Type B pancreatic cell (in vitro differentiated cells): ENCODE data around the gene CMTM4. TPM values are rescaled to one million over a fixed set of nuclear protein-coding genes. Genes with fewer than 3 reads are reported as not detected.

Source experiments
- DNase-seq: peaks from one replicate; pipeline ENCODE4 v3.0.0; 2021; ENCODE audit warnings: mixed read lengths; ENCODE audit not compliant: unreplicated experiment; ENCODE audit errors: extremely low spot score
- H3K27ac Mint-ChIP-seq: 2 replicates; pipeline ENCODE4 v1.8.0; 2021; ENCODE audit warnings: mild to moderate bottlenecking, mixed read lengths
- H3K27me3 Mint-ChIP-seq: 2 replicates; pipeline ENCODE4 v1.8.0; 2021; ENCODE audit warnings: mixed read lengths
- H3K36me3 Mint-ChIP-seq: 2 replicates; pipeline ENCODE4 v1.8.0; 2021; ENCODE audit warnings: mixed read lengths
- H3K4me1 Mint-ChIP-seq: one replicate; pipeline ENCODE4 v1.8.0; 2021; ENCODE audit warnings: mixed read lengths; ENCODE audit not compliant: unreplicated experiment
- H3K4me3 Mint-ChIP-seq: 2 replicates; pipeline ENCODE4 v1.8.0; 2021; ENCODE audit warnings: mild to moderate bottlenecking, mixed read lengths
- H3K9me3 Mint-ChIP-seq: 2 replicates; pipeline ENCODE4 v1.8.0; 2021; ENCODE audit warnings: mixed read lengths
- total RNA-seq: library from RNA; stranded (reverse); gene quantifications from 2 replicates; pipeline ENCODE4 v1.2.1, GENCODE V29; 2021; ENCODE audit warnings: low replicate concordance
- TF ChIP-seq, protein P1 (sequence below): fragments of 200-600 bp; sonication (generic); conservative IDR thresholded peaks from 2 replicates; pipeline ENCODE4 v1.5.0; 2021; ENCODE audit warnings: antibody characterized with exemption, mild to moderate bottlenecking

Gene CMTM4
- total RNA-seq, 1 donor from 2014 or later: 64.4 TPM

DNA sequence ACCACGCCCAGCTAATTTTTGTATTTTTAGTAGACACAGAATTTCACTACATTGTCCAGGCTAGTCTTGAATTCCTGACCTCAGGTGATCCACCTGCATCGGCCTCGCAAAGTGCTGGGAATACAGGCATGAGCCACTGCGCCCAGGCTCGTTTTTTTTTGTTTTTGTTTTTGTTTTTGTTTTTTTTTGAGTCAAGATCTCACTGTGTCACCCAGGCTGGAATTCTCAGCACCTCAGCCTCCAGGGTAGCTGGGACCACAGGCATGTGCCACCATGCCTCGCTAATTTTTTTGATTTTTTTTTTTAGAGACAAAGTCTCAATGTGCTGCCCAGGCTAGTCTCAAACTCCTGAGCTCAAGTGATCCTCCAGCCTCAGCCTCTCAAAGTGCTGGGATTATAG, 17.5 kb upstream of the CMTM4 start:
- peaks cover under 1% of the 10 kb centered on the region for H3K36me3 Mint-ChIP-seq
- H3K9me3 Mint-ChIP-seq: no peaks in the 10 kb centered on the region
- no peak overlapping the region for H3K27ac Mint-ChIP-seq
- TF ChIP-seq, protein P1, sequence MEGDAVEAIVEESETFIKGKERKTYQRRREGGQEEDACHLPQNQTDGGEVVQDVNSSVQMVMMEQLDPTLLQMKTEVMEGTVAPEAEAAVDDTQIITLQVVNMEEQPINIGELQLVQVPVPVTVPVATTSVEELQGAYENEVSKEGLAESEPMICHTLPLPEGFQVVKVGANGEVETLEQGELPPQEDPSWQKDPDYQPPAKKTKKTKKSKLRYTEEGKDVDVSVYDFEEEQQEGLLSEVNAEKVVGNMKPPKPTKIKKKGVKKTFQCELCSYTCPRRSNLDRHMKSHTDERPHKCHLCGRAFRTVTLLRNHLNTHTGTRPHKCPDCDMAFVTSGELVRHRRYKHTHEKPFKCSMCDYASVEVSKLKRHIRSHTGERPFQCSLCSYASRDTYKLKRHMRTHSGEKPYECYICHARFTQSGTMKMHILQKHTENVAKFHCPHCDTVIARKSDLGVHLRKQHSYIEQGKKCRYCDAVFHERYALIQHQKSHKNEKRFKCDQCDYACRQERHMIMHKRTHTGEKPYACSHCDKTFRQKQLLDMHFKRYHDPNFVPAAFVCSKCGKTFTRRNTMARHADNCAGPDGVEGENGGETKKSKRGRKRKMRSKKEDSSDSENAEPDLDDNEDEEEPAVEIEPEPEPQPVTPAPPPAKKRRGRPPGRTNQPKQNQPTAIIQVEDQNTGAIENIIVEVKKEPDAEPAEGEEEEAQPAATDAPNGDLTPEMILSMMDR: no peak
- peaks cover 9% of the 10 kb centered on the region for H3K4me1 Mint-ChIP-seq
- DNase-seq: no peak
- H3K27me3 Mint-ChIP-seq: peaks cover 4% of the 10 kb centered on the region
- no peak overlapping the region for H3K4me3 Mint-ChIP-seq

DNA sequence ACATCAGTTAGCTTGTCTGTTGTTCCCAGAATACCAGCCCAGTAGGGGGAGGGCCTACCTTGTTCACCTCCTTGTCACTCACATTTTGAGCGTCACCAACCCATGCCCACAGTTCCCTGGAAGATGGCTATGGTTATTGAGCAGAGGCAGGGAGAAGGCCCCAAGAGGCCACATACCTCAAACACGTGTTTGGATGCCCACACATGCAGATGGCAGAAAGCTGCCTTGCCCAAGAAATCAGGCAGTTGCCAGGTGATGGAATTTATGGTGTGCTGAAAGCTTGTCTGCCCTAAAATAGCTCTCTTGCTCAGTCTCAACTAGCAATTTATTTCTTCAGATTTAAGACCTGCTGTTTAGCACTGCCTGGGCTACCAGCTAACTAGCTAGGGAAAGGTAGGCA, 16.5 kb upstream of the CMTM4 start:
- peaks cover 9% of the 10 kb centered on the region for H3K4me1 Mint-ChIP-seq
- DNase-seq: no peak
- TF ChIP-seq, protein P1: no peak
- H3K4me3 Mint-ChIP-seq: no peak overlapping the region
- peaks cover 8% of the 10 kb centered on the region for H3K27me3 Mint-ChIP-seq
- no peaks in the 10 kb centered on the region for H3K36me3 Mint-ChIP-seq
- H3K27ac Mint-ChIP-seq: no peak overlapping the region
- H3K9me3 Mint-ChIP-seq: no peaks in the 10 kb centered on the region

DNA sequence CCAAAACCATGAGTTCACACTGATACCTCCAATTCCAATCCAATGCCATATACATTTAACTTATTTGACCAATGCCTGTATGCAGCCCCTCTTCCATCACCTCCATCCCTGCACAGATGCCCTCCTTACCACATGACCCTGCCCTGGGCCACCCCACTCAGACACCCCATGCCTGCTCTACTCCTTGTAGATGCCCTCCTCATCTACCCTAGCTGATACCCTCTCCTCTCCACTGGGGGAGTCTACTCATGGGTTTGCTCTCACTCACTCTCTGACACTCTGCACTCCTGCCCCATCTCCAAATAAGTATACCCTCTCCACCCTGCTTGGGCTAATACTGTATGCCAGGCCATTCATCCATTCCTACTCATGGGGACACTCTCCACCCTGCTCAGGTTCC, 16.0 kb upstream of the CMTM4 start:
- H3K27ac Mint-ChIP-seq: peak overlapping the region; percentile 4
- TF ChIP-seq, protein P1: no peak
- no peaks in the 10 kb centered on the region for H3K9me3 Mint-ChIP-seq
- H3K27me3 Mint-ChIP-seq: peaks cover 9% of the 10 kb centered on the region
- no peak for DNase-seq
- H3K4me3 Mint-ChIP-seq: no peak overlapping the region
- H3K36me3 Mint-ChIP-seq: no peaks in the 10 kb centered on the region
- H3K4me1 Mint-ChIP-seq: peaks cover 9% of the 10 kb centered on the region

DNA sequence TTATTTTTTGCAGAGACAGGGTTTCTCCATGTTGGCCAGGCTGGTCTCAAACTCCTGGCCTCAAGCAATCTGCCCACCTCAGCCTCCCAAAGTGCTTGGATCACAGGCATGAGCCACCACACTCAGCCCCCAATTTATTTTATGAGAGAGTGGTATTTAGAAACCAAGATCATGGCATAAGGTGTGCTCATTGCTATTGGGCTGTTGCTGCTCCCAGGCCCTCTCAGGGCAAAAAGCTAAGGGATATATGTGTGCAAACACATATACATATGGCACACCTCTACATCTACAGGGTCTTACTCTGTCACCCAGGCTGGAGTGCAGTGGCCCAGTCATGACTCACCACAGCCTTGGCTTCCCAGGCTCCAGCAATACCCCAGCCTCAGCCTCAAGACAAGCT, 15.0 kb upstream of the CMTM4 start:
- H3K4me1 Mint-ChIP-seq: peaks cover 9% of the 10 kb centered on the region
- no peak for DNase-seq
- H3K36me3 Mint-ChIP-seq: no peaks in the 10 kb centered on the region
- H3K27ac Mint-ChIP-seq: no peak overlapping the region
- TF ChIP-seq, protein P1: no peak
- no peak overlapping the region for H3K4me3 Mint-ChIP-seq
- H3K9me3 Mint-ChIP-seq: no peaks in the 10 kb centered on the region
- peaks cover 12% of the 10 kb centered on the region for H3K27me3 Mint-ChIP-seq

DNA sequence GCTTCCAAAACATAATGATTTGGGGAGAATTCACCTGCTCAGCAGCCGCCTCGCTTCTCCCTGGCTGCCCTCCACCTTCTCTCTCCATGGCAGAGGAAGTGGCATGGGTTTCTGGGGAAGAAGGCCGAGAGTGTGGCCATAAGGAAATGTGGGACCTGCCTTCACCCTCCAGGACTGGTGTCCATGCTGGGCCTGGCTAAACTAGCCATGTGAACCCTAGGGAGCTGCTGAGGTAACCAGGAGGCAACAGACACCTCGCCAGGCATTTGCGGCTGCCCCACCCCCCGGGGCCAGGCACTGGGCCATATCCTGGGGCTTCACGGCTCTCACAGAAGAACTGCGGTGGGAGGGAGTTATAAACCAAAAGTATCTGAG, 9.9 kb upstream of the CMTM4 start:
- Mint-ChIP-seq H3K36me3 (no peaks in the 10 kb centered on the region), H3K9me3 (no peaks in the 10 kb centered on the region), H3K27me3 (peaks cover 12% of the 10 kb centered on the region), H3K4me1 (no peaks in the 10 kb centered on the region), H3K4me3 (no peak overlapping the region), H3K27ac (no peak overlapping the region)
- TF ChIP-seq, protein P1: no peak
- DNase-seq: no peak
